ENCODE data around the gene CMBL. TPM values are rescaled to one million over a fixed set of nuclear protein-coding genes. Genes with fewer than 3 reads are reported as not detected.
A peak's percentile ranks its signal among the peaks of the same experiment; 100 is the strongest.

The CMBL gene
- total and polyA plus RNA-seq, 2 of the 13 experiments (the other 11 are each of a cell fraction or from before 2014, with no cell fraction given), result 11.5 to 17.0 TPM

GRCh38 chr5:10333154-10334006, 25.7 kb upstream of the CMBL start:
- Histone ChIP-seq H4K20me1 (ENCODE audit: insufficient read depth, low read length) (no peaks in the 10 kb centered on the region), H3K4me2 (ENCODE audit: low read depth, low read length) (no peak overlapping the region), H3K27ac (ENCODE audit: extremely low read length, insufficient read depth, low read length) (no peak overlapping the region), H3K9me3 (ENCODE audit: low read length) (no peaks in the 10 kb centered on the region), H3K36me3 (replicated peaks in 1 of 2; ENCODE audit: control insufficient read depth in 1 of 2, insufficient read depth in 2 of 2, low read length in 2 of 2) (no peaks in the 10 kb centered on the region), H3K9ac (ENCODE audit: insufficient read depth, low read depth, low read length) (no peak overlapping the region), H3K79me2 (ENCODE audit: insufficient read depth, low read length) (no peaks in the 10 kb centered on the region), H3K4me3 (replicated peaks in 1 of 3; ENCODE audit: insufficient read depth in 1 of 3, low read depth in 2 of 3, low read length in 3 of 3) (no peak overlapping the region), H2AFZ (ENCODE audit: low read length) (no peak overlapping the region), H3K4me1 (ENCODE audit: insufficient read depth, low read length) (peaks cover 51% of the 10 kb centered on the region), H3K27me3 (ENCODE audit: control insufficient read depth in 1 of 2, insufficient read depth in 2 of 2, low read length in 2 of 2) (peaks cover 0 to 7% of the 10 kb centered on the region in 2 experiments; a peak in 1 of 5 replicates)
- no peak for FAIRE-seq
- DNase-seq (ENCODE audit: low spot score), result no peak
- POLR2A ChIA-PET, result no interaction called here
- in situ Hi-C loops (cut with HindIII; ENCODE audit: extremely low pct_ligation_motif_present, low pct_unique_long_range_greater_than_20kb) (no loop called here), intact Hi-C loops (cut with micrococcal nuclease; ENCODE audit: unreplicated experiment) (no loop called here)
- ATAC-seq, result no peak
- CTCF ChIA-PET (ENCODE audit: low intra/inter-chr PET ratio, low total read pairs), result no interaction called here
- 92% methylated on average over 74 of the region's 81 CpGs for WGBS (ENCODE audit: low lambda C conversion rate)
- BruUV-seq (replicated peaks), result no TSS peak
- TF ChIP-seq RARA (CRISPR knock-in tag; IDR thresholded peaks at IDR 0.05) (no peak), ZNF232 (CRISPR knock-in tag; IDR thresholded peaks at IDR 0.05; ENCODE audit: borderline replicate concordance) (no peak), NFRKB (IDR thresholded peaks at IDR 0.05) (no peak), MAFK (conservative IDR thresholded peaks at IDR 0.05 in 1 of 2, IDR thresholded peaks at IDR 0.05 in 1 of 2; ENCODE audit: low read length in 2 of 2) (peak; percentile 79 to 91), ZNF329 (CRISPR knock-in tag; IDR thresholded peaks at IDR 0.05; ENCODE audit: low read depth) (no peak), ZNF501 (CRISPR knock-in tag; IDR thresholded peaks at IDR 0.05) (no peak), NCOR1 (IDR thresholded peaks at IDR 0.05; ENCODE audit: borderline replicate concordance, low read length) (no peak), MTERF4 (CRISPR knock-in tag; IDR thresholded peaks at IDR 0.05) (no peak), MAFF (IDR thresholded peaks at IDR 0.05; ENCODE audit: low read depth, low read length) (peak; percentile 82), ZBTB44 (CRISPR knock-in tag; IDR thresholded peaks at IDR 0.05) (no peak)
- TF ChIP-seq, protein P1, sequence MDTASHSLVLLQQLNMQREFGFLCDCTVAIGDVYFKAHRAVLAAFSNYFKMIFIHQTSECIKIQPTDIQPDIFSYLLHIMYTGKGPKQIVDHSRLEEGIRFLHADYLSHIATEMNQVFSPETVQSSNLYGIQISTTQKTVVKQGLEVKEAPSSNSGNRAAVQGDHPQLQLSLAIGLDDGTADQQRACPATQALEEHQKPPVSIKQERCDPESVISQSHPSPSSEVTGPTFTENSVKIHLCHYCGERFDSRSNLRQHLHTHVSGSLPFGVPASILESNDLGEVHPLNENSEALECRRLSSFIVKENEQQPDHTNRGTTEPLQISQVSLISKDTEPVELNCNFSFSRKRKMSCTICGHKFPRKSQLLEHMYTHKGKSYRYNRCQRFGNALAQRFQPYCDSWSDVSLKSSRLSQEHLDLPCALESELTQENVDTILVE (CRISPR knock-in tag; IDR thresholded peaks at IDR 0.05), result no peak

Data from HepG2 (cell line).